H1 (cell line): ENCODE data around the gene PALD1. TPM values are rescaled to one million over a fixed set of nuclear protein-coding genes. Genes with fewer than 3 reads are reported as not detected.

Source experiments
- CTCF ChIA-PET: fragments of 300-600 bp; sonication (Branson Sonifier 250); formaldehyde crosslinking; loops from one replicate; lab custom pipeline; 2021; ENCODE audit not compliant: partially characterized antibody; lab: Charles Lee
- POLR2A ChIA-PET: fragments of 300-600 bp; sonication (Branson Sonifier 250); formaldehyde crosslinking; loops from one replicate; lab custom pipeline; 2021; ENCODE audit warnings: inconsistent platforms; ENCODE audit not compliant: partially characterized antibody; lab: Charles Lee
- DNase-seq, 2 experiments: peaks; one replicate each; pipeline versions ENCODE4 v3.0.0 to v3.0.0-alpha.2; 2010 to 2022; ENCODE audit warnings: low spot score in 2 of 2, low read depth in 1 of 2, mixed read lengths in 1 of 2
- FAIRE-seq: peaks from 2 replicates; lab custom pipeline; 2011; peaks lifted over from hg19 to GRCh38; lab: Jason Lieb, UNC
- H2AFZ ChIP-seq: 2 replicates; pipeline ENCODE4 v1.8.1; 2012; ENCODE audit warnings: low read length, inconsistent platforms
- H2AK5ac ChIP-seq: 2 replicates; pipeline ENCODE4 v1.6.1; 2013; ENCODE audit warnings: low read depth, low read length
- H2BK120ac ChIP-seq: replicated peaks from 2 replicates; pipeline ENCODE3; 2013; ENCODE audit warnings: low read depth, low read length, inconsistent platforms
- H2BK12ac ChIP-seq: 2 replicates; pipeline ENCODE4 v1.6.1; 2013; ENCODE audit warnings: low read depth, low read length
- H2BK15ac ChIP-seq: 2 replicates; pipeline ENCODE4 v1.6.1; 2013; ENCODE audit warnings: low read length
- H2BK20ac ChIP-seq: 2 replicates; pipeline ENCODE4 v1.6.1; 2013; ENCODE audit warnings: low read length
- H2BK5ac ChIP-seq: 2 replicates; pipeline ENCODE4 v1.6.1; 2013; ENCODE audit warnings: low read depth, low read length
- H3K14ac ChIP-seq: 2 replicates; pipeline ENCODE4 v1.6.1; 2013; ENCODE audit warnings: inconsistent platforms; ENCODE audit not compliant: insufficient read length
- H3K18ac ChIP-seq: 2 replicates; pipeline ENCODE4 v1.6.1; 2013; ENCODE audit warnings: low read length; ENCODE audit errors: extremely low read depth
- H3K23ac ChIP-seq: 2 replicates; pipeline ENCODE4 v1.6.1; 2013; ENCODE audit warnings: inconsistent platforms; ENCODE audit not compliant: insufficient read length
- H3K23me2 ChIP-seq: 2 replicates; pipeline ENCODE4 v1.6.1; 2013; ENCODE audit warnings: low read depth, low read length
- H3K27ac ChIP-seq: 2 replicates; pipeline ENCODE4 v1.6.1; 2011; ENCODE audit warnings: low read depth, low read length, inconsistent platforms
- H3K27me3 ChIP-seq, 4 experiments: replicated peaks in 1 of 4; 1 replicate in 1 of 4; 2 replicates in 3 of 4; pipeline versions ENCODE4 v1.6.1 to v1.8.1; 2011 to 2013; ENCODE audit warnings: low read length in 3 of 4, mild to moderate bottlenecking in 3 of 4, inconsistent platforms in 2 of 4, mixed read lengths in 2 of 4, moderate library complexity in 1 of 4; ENCODE audit not compliant: control insufficient read depth in 3 of 4, insufficient read depth in 3 of 4; ENCODE audit errors: extremely low read depth in 1 of 4
- H3K36me3 ChIP-seq, 4 experiments: 2 replicates each; pipeline versions ENCODE4 v1.6.1 to v1.8.1; 2011 to 2013; ENCODE audit warnings: mild to moderate bottlenecking in 4 of 4, low read length in 3 of 4, moderate library complexity in 2 of 4, control low read depth in 1 of 4, inconsistent platforms in 1 of 4; ENCODE audit not compliant: insufficient read depth in 4 of 4, control insufficient read depth in 2 of 4
- H3K4ac ChIP-seq: replicated peaks from 2 replicates; pipeline ENCODE3; 2013; ENCODE audit warnings: low read length, low read depth, mixed read lengths, inconsistent platforms; ENCODE audit not compliant: insufficient read length
- H3K4me1 ChIP-seq, 4 experiments: replicated peaks in 1 of 4; 1 replicate in 1 of 4; 2 replicates in 3 of 4; pipeline versions ENCODE4 v1.6.1 to v1.8.1; 2011 to 2013; ENCODE audit warnings: low read length in 3 of 4, inconsistent platforms in 2 of 4, mixed read lengths in 1 of 4; ENCODE audit not compliant: insufficient read depth in 4 of 4, control insufficient read depth in 3 of 4
- H3K4me2 ChIP-seq, 2 experiments: 2 replicates each; pipeline versions ENCODE4 v1.6.1 to v1.8.1; 2011 to 2013; ENCODE audit warnings: low read depth in 2 of 2, low read length in 2 of 2, control low read depth in 1 of 2, inconsistent platforms in 1 of 2, mild to moderate bottlenecking in 1 of 2; ENCODE audit not compliant: insufficient read depth in 1 of 2
- H3K4me3 ChIP-seq, 4 experiments: fragments of 200-600, 300-600 bp in 1 of 4; sonication (generic), shearing (Covaris generic), sonication (Bioruptor Twin) in 1 of 4; 2 replicates each; pipeline versions ENCODE4 v1.5.1 to v1.8.1; 2011 to 2016; ENCODE audit warnings: low read length in 4 of 4, low read depth in 3 of 4, control low read depth in 2 of 4, inconsistent platforms in 2 of 4, mild to moderate bottlenecking in 2 of 4, mixed read lengths in 1 of 4, moderate library complexity in 1 of 4; ENCODE audit not compliant: insufficient read depth in 2 of 4; ENCODE audit errors: extremely low read depth in 1 of 4
- H3K56ac ChIP-seq: replicated peaks from 2 replicates; pipeline ENCODE3; 2013; ENCODE audit warnings: low read depth, mild to moderate bottlenecking, mixed read lengths, low read length, inconsistent platforms; ENCODE audit not compliant: insufficient read length
- H3K79me1 ChIP-seq: 2 replicates; pipeline ENCODE4 v1.6.1; 2013; ENCODE audit warnings: low read depth, low read length, control low read depth
- H3K79me2 ChIP-seq, 2 experiments: 2 replicates each; pipeline versions ENCODE4 v1.6.1 to v1.8.1; 2012 to 2013; ENCODE audit warnings: low read length in 2 of 2, mild to moderate bottlenecking in 2 of 2, inconsistent platforms in 1 of 2; ENCODE audit not compliant: insufficient read depth in 2 of 2, control insufficient read depth in 1 of 2
- H3K9ac ChIP-seq, 4 experiments: replicated peaks in 1 of 4; 1 replicate in 1 of 4; 2 replicates in 3 of 4; pipeline versions ENCODE4 v1.6.1 to v1.8.1; 2011 to 2013; ENCODE audit warnings: low read depth in 3 of 4, low read length in 3 of 4, control low read depth in 2 of 4, mild to moderate bottlenecking in 2 of 4, moderate library complexity in 2 of 4, inconsistent platforms in 1 of 4; ENCODE audit errors: extremely low read depth in 1 of 4
- H3K9me3 ChIP-seq, 2 experiments: 2 replicates each; pipeline versions ENCODE4 v1.6.1 to v1.8.1; 2012 to 2013; ENCODE audit warnings: mild to moderate bottlenecking in 2 of 2, moderate library complexity in 2 of 2, control low read depth in 1 of 2, inconsistent platforms in 1 of 2, low read depth in 1 of 2, low read length in 1 of 2, mixed read lengths in 1 of 2; ENCODE audit not compliant: insufficient read depth in 2 of 2
- H4K20me1 ChIP-seq, 2 experiments: replicated peaks in 1 of 2; 2 replicates each; pipeline versions ENCODE3 to v1.8.1; 2011 to 2013; ENCODE audit warnings: inconsistent platforms in 2 of 2, low read length in 2 of 2, mild to moderate bottlenecking in 1 of 2; ENCODE audit not compliant: insufficient read depth in 2 of 2, control insufficient read depth in 1 of 2
- H4K5ac ChIP-seq: 2 replicates; pipeline ENCODE4 v1.6.1; 2013; ENCODE audit warnings: low read length, low read depth, mixed read lengths, inconsistent platforms; ENCODE audit not compliant: insufficient read length
- H4K8ac ChIP-seq: 2 replicates; pipeline ENCODE4 v1.8.0; 2013; ENCODE audit warnings: mild to moderate bottlenecking, moderate library complexity, low read length, inconsistent platforms; ENCODE audit not compliant: insufficient read depth; ENCODE audit errors: extremely low read depth
- H4K91ac ChIP-seq: replicated peaks from 2 replicates; pipeline ENCODE3; 2013; ENCODE audit warnings: low read length, mixed read lengths, inconsistent platforms; ENCODE audit not compliant: insufficient read length
- HDAC2 ChIP-seq, 2 experiments: fragments of 300-600 bp in 1 of 2; sonication (generic) in 1 of 2; IDR thresholded peaks; 2 replicates each; pipeline ENCODE4 v1.6.1; 2011 to 2012; ENCODE audit warnings: low read depth in 2 of 2, low read length in 2 of 2, mild to moderate bottlenecking in 2 of 2, moderate library complexity in 2 of 2, borderline replicate concordance in 1 of 2, inconsistent platforms in 1 of 2
- KDM4A ChIP-seq: IDR thresholded peaks from one replicate; pipeline ENCODE4 v1.7.1; 2012; ENCODE audit warnings: low read depth, mild to moderate bottlenecking, moderate library complexity, low read length, inconsistent platforms; ENCODE audit not compliant: severe bottlenecking
- RAD21 ChIP-seq, 2 experiments: IDR thresholded peaks in 1 of 2; conservative IDR thresholded peaks in 1 of 2; 2 replicates each; pipeline ENCODE4 v1.6.1; 2011; ENCODE audit warnings: low read depth in 2 of 2, low read length in 2 of 2, improper control_type of control experiment in 1 of 2, inconsistent platforms in 1 of 2, mild to moderate bottlenecking in 1 of 2, moderate library complexity in 1 of 2
- RXRA ChIP-seq: IDR thresholded peaks from 2 replicates; pipeline ENCODE4 v1.6.1; 2011; ENCODE audit warnings: low read depth, mild to moderate bottlenecking, low read length, moderate library complexity; ENCODE audit not compliant: insufficient read depth
- SRF ChIP-seq: IDR thresholded peaks from 2 replicates; pipeline ENCODE4 v1.6.1; 2011; ENCODE audit warnings: mild to moderate bottlenecking, low read depth, low read length, moderate library complexity
- TAF7 ChIP-seq: optimal IDR thresholded peaks from 2 replicates; pipeline ENCODE3; 2011; ENCODE audit warnings: low read depth, mild to moderate bottlenecking, inconsistent platforms, low read length, moderate library complexity, borderline replicate concordance
- TCF12 ChIP-seq: IDR thresholded peaks from 2 replicates; pipeline ENCODE4 v1.6.1; 2011; ENCODE audit warnings: low read depth, mild to moderate bottlenecking, low read length
- WGBS, 2 experiments: shearing (Covaris generic) in 1 of 2; methylation state at CpG; one replicate each; pipeline versions ENCODE4 v1.1.6 to v1.1.7; 2013 to 2015; ENCODE audit warnings: low lambda C conversion rate in 2 of 2, mixed read lengths in 2 of 2, inconsistent platforms in 1 of 2, low coverage in 1 of 2, missing lambda C conversion rate in 1 of 2; ENCODE audit not compliant: insufficient replicate concordance in 2 of 2, insufficient coverage in 1 of 2, insufficient read length in 1 of 2; ENCODE audit errors: extremely low coverage in 1 of 2, missing lambda C conversion rate in 1 of 2; 5-methylcytosine and 5-hydroxymethylcytosine counted together
- polyA plus RNA-seq, 7 experiments: library from polyadenylated mRNA; depleted of rRNA in 3 of 7; stranded (reverse) in 5 of 7; unstranded in 2 of 7; fragments of >200 nt in 5 of 7; fragments of 200-250 nt in 2 of 7; gene quantifications; 1 replicate in 5 of 7; 2 replicates in 1 of 7; 4 replicates in 1 of 7; pipeline versions ENCODE4 v1.2.1 to v1.2.3, GENCODE V29; 2011 to 2013; ENCODE audit warnings: missing spikeins in 2 of 7, mixed read lengths in 2 of 7
- total RNA-seq: library from RNA; stranded (reverse); fragmentation: NEBNext Ultra II Directional; extraction: Animal tissue kit (Norgen Biotek cat#: 25700); gene quantifications from 2 replicates; pipeline ENCODE4 v1.2.1, GENCODE V29; 2021
- TF ChIP-seq, protein P1 (sequence below): IDR thresholded peaks from 2 replicates; pipeline ENCODE4 v1.6.1; 2011; ENCODE audit warnings: low read depth, mild to moderate bottlenecking, low read length; ENCODE audit not compliant: insufficient read depth

Gene PALD1
- total and polyA plus RNA-seq, 2 of the 8 experiments (the other 6 are each of a cell fraction or from before 2014, with no cell fraction given): 13.3 to 32.8 TPM

DNA sequence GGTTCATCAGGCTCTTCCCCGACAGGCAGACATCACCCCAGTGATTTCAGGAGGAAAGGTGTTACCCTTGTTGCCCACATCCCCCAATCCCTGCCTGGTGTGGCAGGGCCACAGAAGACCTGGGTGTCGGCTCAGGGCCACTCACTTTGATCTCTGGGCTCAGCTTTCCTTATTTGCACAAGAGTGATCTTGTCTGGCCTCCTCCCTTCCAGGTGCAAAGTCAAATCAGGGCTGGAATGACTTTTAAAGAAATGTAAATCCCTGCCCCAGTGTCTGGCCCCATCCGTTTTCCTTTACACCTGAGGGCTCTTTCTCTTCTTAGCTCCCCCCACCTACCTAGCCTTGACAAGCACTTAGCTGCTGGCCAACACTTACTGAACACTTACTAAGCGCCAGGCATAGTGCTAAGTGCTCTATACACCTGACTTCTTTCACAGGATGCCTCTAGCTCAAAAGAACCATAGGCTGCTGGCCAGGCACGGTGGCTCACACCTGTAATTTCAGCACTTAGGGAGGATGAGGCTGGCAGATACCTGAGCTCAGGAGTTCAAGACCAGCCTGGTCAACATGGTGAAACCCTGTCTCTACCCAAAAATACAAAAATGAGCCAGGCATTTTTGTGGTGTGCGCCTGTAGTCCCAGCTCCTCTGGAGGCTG is 36.1 kb upstream of the PALD1 start:
- Histone ChIP-seq H4K8ac (no peak overlapping the region), H4K91ac (peak overlapping the region; percentile 75), H3K23me2 (peaks cover 15% of the 10 kb centered on the region; the same call in 1 of the 2 replicates), H2BK5ac (peak overlapping the region; percentile 97; the same call in 1 of the 2 replicates), H3K4me1 (peaks cover 5 to 20% (median 19%) of the 10 kb centered on the region in 4 experiments), H2AK5ac (no peak overlapping the region; the same call in 1 of the 2 replicates), H3K23ac (no peak overlapping the region), H3K9me3 (no peaks in the 10 kb centered on the region), H3K4me2 (peak overlapping the region; percentile 73 to 84), H2BK15ac (no peak overlapping the region; the same call in 1 of the 2 replicates), H3K27ac (no peak overlapping the region), H2AFZ (no peak overlapping the region), H2BK20ac (peak overlapping the region; percentile 98), H3K79me2 (no peaks in the 10 kb centered on the region), H3K27me3 (peaks cover 18 to 43% (median 38%) of the 10 kb centered on the region in 4 experiments), H4K5ac (no peak overlapping the region), H3K9ac (no peak overlapping the region), H4K20me1 (peaks cover 2 to 6% of the 10 kb centered on the region in 2 experiments), H3K14ac (no peak overlapping the region), H2BK12ac (peak overlapping the region; percentile 99), H3K4me3 (peak overlapping the region in 2 of 4 experiments; percentile 23 to 57; a peak in 4 of 8 replicates), H2BK120ac (peak overlapping the region; percentile 30), H3K36me3 (no peaks in the 10 kb centered on the region; a peak in 1 of 8 replicates), H3K18ac (peak overlapping the region; percentile 95), H3K4ac (peak overlapping the region; percentile 47), H3K56ac (no peak overlapping the region), H3K79me1 (no peaks in the 10 kb centered on the region; the same call in 1 of the 2 replicates)
- 8% methylated on average over 6 of the region's 6 CpGs; no CpG with 5 or more reads in 1 of the 2 experiments for WGBS, 2 experiments
- POLR2A ChIA-PET: interaction anchor here (1.0 to 4.8 kb wide), 11 partner anchors 8 to 110 kb away, joined by 3 to 28 read pairs (median 7); partner anchors contain the start of genes EIF4EBP2 and LRRC20
- CTCF ChIA-PET: interaction anchor here (0.7 to 2.0 kb wide), 14 partner anchors 10 to 98 kb away, joined by 3 to 13 read pairs (median 4); no protein-coding TSS in a partner anchor
- peak in 1 of 2 experiments; percentile 84 for DNase-seq
- peak; percentile 50 for FAIRE-seq
- TF ChIP-seq TAF7: no peak
- TF ChIP-seq RXRA: no peak
- no peak for TF ChIP-seq SRF
- peak; percentile 92 for TF ChIP-seq TCF12
- no peak for TF ChIP-seq HDAC2 (IDR thresholded peaks at IDR 0.05; ENCODE audit: borderline replicate concordance in 1 of 2, low read depth in 2 of 2, low read length in 2 of 2)
- TF ChIP-seq, protein P1, sequence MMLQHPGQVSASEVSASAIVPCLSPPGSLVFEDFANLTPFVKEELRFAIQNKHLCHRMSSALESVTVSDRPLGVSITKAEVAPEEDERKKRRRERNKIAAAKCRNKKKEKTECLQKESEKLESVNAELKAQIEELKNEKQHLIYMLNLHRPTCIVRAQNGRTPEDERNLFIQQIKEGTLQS: no peak
- TF ChIP-seq KDM4A: peak; percentile 54
- TF ChIP-seq RAD21 (IDR thresholded peaks at IDR 0.05 in 1 of 2, conservative IDR thresholded peaks at IDR 0.05 in 1 of 2; ENCODE audit: low read depth in 2 of 2, low read length in 2 of 2): peak in 1 of 2 experiments; percentile 9; a peak in 1 of 4 replicates
